C4-2B (cell line): ENCODE data around the gene SETDB2.

Experiments
- ZFX ChIP-seq: fragments of 450-650 bp; IDR thresholded peaks from 2 replicates; pipeline ENCODE4 v1.6.1; 2017
- TF ChIP-seq, protein P1 (sequence below): fragments of 450-650 bp; conservative IDR thresholded peaks from 2 replicates; pipeline ENCODE4 v1.5.1; 2017; ENCODE audit warnings: mild to moderate bottlenecking

DNA sequence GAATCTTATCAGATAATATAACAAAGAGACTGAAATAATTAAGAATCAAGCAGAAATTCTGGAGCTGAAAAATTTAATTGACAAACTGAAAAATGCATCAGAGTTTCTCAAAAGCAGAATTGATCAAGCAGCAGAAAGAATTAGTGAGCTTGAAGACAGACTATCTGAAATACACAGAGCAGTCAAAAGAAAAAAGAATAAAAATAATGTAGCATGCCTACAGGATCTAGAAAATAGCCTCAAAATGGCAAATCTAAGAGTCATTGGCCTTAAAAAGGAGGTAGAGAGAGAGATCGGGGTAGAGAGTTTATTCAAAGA lies 39.4 kb upstream of the SETDB2 start:
- TF ChIP-seq, protein P1, sequence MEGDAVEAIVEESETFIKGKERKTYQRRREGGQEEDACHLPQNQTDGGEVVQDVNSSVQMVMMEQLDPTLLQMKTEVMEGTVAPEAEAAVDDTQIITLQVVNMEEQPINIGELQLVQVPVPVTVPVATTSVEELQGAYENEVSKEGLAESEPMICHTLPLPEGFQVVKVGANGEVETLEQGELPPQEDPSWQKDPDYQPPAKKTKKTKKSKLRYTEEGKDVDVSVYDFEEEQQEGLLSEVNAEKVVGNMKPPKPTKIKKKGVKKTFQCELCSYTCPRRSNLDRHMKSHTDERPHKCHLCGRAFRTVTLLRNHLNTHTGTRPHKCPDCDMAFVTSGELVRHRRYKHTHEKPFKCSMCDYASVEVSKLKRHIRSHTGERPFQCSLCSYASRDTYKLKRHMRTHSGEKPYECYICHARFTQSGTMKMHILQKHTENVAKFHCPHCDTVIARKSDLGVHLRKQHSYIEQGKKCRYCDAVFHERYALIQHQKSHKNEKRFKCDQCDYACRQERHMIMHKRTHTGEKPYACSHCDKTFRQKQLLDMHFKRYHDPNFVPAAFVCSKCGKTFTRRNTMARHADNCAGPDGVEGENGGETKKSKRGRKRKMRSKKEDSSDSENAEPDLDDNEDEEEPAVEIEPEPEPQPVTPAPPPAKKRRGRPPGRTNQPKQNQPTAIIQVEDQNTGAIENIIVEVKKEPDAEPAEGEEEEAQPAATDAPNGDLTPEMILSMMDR, result no peak
- no peak for TF ChIP-seq ZFX
